ENCODE measurements around the gene CAMTA1. TPM values are rescaled to one million over a fixed set of nuclear protein-coding genes. Genes with fewer than 3 reads are reported as not detected.
"Not testable (repeated sequence)": the region's sequence is repeated elsewhere in the genome, so short reads cannot be mapped to it uniquely, and the experiment has no call there.

The CAMTA1 gene
- total RNA-seq, 2 donors from 2014 or later, result 76.6 to 85.8 TPM

DNA sequence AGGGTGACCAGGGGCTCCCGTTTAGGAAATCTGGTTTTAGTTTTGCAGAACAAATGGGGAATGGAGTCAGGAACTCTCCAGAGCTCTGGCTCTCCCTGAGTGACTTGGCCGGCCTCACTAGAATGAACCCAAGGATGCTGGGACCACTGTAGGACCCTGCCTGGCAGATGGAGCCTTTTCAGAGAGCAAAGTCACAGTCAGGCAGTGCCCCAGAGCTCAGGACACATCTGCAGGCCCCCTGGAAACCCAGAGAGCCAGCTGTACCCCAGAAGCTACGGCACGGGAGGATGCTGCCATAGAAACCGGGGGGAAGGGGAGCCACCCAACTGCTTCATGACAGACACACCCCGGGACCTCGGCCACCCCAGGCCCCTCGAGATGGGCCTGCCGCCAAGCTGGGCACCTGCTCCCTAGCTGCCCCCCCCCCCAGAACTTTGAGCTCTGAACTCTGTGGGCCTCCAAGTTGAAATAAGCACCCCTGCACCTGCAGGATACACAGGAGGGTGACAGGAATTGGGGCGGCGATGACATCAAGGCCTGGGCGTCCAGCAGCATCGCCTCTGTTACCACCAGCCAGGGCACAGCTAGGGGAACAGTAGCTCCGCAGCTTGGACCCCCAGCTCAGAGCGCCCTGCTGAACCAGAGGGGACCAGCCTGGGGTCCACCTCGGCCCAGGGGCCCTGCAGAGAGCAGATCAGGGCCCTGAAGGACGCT lies 894.1 kb downstream of the CAMTA1 start:
- ATAC-seq, result no peak
- intact Hi-C loops (cut with DNase I, micrococcal nuclease), result no loop called here
- DNase-seq, result no peak

DNA sequence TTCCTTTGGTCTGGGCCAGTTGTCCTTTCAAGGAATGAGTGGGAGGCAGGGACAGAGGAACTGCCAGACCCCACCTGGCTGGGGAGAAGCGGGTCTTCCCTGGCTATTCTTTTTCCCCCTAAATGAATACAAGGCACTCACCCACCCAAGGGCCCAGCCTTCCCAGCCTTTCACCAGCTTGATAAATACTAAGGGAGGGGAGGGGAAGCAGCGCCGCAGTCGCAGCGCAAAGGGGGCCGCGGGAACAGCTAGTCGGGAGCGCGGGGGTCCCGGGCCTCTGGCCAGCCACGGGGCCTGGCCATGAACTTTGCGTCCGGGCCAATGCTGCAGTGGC lies 894.6 kb downstream of the CAMTA1 start:
- DNase-seq (no peak), ATAC-seq (no peak)
- intact Hi-C loops (cut with DNase I, micrococcal nuclease), result no loop called here

DNA sequence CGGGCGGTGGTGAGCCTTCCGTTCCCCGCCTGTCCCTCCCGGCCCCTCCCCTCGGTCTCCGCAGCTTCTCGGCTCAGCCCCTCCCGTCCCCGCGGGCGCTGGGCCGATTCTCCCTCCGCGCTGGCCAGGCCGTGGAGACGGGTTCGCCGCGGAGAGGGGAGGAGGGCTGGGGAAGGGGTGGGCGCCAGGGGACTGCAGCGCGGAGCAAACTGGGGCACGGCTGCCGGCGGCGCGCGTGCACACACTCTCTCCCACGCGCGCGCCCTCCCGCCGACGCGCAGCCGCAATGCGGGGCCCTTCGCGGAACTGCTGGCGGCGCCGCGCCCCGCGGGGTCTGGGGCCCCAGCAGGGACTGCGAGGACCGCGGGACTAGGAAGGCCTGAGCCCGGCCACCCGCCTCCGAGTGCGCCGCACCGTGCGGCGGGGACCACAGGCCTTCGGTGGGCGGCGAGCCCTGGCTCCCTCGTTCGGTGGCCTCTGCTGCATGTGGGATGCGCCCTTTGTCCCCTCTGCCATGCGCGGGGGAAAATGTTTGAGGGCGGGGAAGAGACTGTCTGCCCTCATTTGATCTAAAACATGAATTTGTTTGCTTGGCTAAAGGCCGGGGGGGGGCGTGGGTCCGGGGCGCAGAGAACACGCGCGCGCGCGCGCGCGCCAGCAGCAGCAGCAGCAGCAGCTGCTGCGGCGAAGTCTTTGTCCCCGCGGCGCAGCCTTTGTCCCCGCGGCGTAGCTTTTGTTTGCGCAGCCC lies 895.1 kb downstream of the CAMTA1 start:
- DNase-seq (peak; percentile 42 to 66), ATAC-seq (peak; percentile 73)
- intact Hi-C loops (cut with DNase I, micrococcal nuclease), result no loop called here

DNA sequence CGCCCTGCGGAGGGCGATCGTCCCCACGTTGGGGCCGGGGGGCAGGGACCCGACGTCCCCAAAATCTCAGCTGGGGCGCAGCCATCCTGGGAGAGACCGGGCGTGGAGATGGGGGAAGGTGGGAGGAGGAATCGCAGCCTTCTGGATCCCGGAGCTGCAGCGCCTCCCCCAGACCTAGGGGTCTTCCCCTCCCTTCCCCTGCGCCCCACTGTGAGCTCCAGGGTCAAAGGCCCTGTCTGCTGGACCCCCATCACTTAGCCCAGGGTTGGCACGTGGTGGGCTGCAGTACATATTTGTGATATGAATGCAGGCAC lies 895.7 kb downstream of the CAMTA1 start:
- intact Hi-C loops (cut with DNase I, micrococcal nuclease), result no loop called here
- no peak for ATAC-seq
- DNase-seq, result no peak

DNA sequence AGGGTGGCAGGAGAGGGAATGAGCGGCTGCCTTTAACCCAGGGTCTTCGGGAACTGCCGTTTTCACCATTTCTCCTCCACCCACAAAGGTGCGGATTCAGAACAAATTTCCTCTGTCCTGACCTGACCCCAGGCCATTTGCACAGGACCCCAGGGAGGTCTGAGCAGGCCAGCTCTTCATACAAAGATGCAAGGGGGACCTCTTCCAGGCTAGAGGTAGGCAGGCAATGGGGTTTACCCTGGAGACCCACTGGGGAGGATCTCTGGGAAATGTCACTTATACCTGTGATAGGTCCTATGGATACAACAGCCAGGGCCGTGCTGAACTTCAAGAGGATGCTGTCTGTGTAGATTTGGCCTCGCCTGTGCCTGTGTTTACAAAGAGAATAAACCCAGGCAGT lies 896.1 kb downstream of the CAMTA1 start:
- DNase-seq (no peak), ATAC-seq (no peak)
- intact Hi-C loops (cut with DNase I, micrococcal nuclease), result no loop called here

DNA sequence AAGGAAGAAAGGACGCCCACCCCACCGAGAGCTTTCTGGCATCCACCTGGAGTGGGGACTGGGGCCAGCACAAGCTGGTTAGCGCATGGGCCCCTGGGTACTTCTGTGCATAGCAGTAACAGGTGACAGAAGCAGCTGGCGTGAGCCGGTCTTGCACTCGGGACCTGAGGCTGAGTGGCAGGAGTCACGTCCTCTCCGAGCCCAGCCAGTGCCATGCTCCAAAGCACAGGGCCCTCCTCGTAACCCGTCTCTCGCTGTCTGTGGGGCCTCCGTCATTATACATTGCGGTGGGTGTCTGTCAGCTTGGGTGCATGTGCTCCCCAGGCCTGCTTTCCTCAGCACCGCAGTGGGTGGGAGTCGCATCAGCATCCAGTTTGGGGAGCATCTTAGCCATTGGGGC lies 898.3 kb downstream of the CAMTA1 start:
- DNase-seq (no peak), ATAC-seq (no peak)
- intact Hi-C loops (cut with DNase I, micrococcal nuclease), result no loop called here

DNA sequence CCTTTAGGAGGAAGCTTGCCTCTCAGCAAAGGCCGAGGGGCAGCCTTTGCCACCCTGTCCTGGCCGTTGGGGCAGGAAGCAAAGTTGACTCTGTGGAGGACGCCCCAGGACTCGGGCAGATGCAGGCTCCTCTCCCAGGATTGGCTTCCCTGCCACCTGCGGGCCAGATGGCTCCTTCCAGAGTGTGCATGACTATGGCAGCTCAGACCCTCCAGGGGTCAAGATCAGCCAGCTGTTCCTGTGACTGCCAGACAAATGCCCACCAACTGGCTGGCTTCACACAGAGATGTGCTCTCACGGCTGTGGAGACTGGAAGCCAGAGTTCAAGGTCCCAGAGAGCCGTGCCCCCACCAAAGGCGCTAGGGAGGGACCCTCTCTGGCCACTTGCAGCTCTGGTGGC lies 898.9 kb downstream of the CAMTA1 start:
- intact Hi-C loops (cut with DNase I, micrococcal nuclease), result no loop called here
- ATAC-seq, result no peak
- DNase-seq, result no peak

DNA sequence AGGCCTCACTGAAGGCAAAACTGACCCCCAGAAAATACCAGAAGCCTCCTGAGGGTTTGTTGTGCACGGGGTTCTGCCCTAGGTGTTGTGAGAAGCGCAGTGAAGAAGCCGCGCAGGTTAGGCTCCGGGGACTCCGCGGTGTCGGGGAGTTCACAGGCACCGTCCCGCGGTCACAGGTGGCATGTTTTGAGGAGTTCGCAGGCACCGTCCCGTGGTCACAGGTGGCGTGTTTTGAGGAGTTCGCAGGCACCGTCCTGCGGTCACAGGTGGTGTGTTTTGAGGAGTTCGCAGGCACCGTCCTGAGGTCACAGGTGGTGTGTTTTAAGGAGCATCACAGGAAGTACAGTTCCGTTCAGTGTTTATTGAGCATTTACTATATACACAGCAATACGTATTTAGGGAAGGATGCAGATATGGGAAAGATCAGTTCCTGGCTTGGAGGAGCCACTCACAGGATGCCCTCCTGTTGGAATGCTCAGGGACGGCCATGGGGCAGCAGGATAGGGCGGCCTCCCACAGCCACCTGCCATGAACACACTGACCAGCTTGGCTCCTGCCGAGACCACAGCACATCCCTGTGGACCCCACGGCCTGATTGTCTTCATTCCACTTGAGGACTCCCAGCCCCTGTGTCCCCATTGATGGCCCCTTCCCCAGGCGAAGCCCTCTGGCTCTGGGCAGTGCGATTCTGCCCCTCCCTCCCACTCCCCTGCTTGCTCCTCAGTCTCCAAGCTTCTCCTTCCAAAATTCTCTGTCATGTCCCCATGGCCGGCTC lies 899.8 kb downstream of the CAMTA1 start:
- intact Hi-C loops (cut with DNase I, micrococcal nuclease), result no loop called here
- DNase-seq, result no peak
- no peak for ATAC-seq

DNA sequence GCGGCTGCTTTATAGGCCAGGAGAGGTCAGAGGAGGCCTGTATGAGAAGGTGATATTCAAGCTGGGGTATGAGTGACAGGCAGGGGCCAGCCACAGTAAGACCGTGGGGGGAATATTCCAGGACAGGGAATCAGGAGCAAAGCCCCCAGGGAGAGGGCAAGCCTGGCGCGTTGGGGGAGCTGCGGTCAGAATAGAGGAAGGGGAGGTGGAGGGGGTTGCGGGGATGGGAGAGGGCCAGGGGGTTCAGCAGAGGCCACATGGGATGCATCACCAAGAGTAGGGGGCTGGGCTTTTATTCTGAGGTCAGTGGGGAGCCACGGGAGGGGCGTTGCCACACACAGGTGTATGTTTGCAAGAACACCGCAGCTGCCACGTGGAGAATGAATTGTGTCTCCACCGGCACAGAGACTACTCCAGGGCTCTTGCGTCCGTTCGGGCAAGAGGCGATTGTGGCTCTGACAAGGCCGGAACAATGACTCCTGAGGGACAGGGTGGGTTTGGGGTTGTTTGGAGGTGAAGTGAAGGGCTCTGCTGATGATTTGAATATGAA lies 901.1 kb downstream of the CAMTA1 start:
- intact Hi-C loops (cut with DNase I, micrococcal nuclease), result no loop called here
- no peak for ATAC-seq
- no peak for DNase-seq

DNA sequence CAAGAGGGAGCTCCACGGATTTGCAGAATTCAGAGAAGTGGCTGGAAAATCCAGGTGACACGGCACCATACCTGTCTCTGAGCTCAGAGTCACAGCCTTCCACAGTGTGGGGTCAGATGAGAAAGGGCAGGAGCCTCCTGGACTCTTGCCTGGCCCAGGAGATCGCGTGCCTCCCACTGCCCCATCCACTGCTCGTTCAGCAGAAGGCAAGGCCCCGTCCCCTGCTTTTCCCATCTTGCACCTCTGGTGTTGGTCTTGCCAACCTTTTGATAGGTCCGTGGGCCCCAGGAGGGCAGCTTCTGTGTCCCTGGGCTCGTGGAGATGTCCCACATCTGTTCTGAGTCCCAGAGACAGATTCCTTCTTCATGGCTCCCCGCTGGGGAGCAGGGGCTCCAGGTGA lies 902.2 kb downstream of the CAMTA1 start:
- intact Hi-C loops (cut with DNase I, micrococcal nuclease), result no loop called here
- DNase-seq (no peak), ATAC-seq (no peak)

DNA sequence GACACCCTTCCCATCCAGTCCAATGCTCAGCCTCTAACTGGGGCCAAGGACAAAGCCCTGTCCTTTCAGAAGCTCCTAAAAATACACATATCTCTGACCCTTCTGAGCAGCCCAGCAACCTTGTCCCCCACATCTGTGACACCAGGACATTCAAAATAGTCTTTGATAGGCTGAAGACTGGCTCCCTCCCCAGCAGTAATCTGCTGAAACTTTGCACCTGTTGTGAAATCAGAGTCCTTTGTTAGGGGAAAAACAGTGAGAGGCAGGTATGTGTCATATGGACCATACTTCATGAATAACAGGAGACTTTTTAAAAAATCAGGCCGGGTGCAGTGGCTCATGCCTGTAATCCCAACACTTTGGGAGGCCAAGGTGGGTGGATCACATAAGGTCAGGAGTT lies 903.4 kb downstream of the CAMTA1 start:
- no peak for DNase-seq
- ATAC-seq, result no peak
- intact Hi-C loops (cut with DNase I, micrococcal nuclease), result no loop called here

DNA sequence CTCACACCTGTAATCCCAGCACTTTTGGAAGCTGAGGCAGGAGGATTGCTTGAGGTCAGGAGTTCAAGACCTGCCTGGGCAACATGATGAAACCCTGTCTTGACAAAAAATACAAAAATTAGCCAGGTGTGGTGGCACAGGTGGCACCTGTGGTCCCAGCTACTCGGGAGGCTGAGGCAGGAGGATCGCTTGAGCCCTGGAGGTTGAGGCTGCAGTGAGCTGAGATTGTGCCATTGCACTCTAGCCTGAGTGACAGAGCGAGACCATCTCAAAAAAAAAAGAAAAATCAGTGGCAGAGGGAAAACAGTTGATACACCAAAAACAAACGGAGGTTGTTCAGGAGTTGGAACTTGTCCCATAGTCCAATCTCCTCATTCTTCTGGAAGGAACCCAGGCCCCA lies 904.1 kb downstream of the CAMTA1 start:
- ATAC-seq; intact Hi-C loops (cut with DNase I, micrococcal nuclease); DNase-seq: not testable (repeated sequence)

DNA sequence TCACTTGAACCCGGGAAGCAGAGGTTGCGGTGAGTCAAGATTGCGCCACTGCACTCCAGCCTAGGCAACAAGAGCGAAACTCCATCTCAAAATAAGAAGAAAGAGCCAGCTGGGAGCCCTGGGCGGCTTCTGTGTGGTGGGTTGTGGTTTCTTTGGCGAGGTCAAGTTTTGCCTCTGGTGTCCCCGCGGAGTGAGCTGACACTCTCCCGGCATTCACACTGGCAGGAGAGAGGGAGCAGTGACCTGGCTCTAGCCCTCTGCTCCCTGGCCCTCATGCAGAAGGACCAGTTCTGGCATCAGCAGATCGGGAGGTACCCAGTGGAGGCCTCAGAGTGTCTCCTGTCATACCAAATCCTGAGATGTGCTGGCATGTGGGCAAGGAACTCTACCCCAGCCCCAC lies 904.8 kb downstream of the CAMTA1 start:
- DNase-seq (no peak), ATAC-seq (no peak)
- intact Hi-C loops (cut with DNase I, micrococcal nuclease), result no loop called here

DNA sequence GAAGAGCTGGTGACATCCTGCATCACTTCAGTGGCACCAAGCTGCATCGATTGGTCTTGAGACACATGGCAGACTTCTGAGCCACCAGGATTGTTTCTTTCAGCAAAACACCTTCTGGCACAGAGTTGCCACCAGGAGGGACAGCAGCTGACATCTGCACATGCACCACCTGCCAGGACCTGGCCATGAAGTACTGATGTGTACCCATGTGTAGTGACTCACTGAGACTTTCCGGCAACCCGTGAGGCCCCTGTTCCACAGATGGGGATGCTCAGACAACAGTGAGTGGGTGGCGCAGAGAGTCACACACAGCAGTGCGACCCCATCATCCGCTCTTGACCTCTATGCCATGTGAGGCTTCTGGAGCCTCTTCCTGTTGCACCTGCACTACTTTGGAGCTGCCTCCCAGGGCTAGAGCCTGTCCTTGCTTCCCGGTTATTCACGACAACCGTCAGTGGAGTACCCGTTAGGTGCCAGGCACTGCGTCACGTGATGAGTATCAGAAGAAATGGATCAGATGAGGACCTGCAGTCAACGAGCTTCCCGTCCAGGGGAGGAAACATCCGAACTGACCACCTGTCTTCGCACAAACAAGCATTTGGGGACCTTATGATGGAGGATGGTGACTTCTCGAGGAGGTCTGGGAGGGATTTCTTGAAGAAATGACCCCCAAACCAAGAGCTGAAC lies 905.4 kb downstream of the CAMTA1 start:
- DNase-seq (no peak), ATAC-seq (no peak)
- intact Hi-C loops (cut with DNase I, micrococcal nuclease), result no loop called here

DNA sequence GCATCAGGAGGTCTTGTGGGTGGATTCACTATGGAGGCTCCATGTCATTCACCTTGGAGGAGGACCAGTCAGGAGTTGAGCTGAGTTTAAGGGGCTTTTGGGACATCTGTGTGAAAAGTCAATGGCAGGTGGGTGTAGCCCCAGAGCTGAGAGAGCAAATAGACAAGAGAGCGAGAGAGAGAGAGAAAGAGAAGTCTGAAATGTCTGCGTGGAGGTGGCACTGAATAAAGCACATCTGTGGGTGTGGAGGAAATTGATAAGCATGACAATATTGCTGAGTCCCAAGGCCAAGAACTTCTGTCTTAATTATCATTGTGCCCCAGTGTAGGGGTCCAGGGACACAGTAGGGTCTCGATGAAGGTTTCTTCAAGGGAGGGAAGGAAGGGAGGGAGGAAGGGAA lies 906.3 kb downstream of the CAMTA1 start:
- ATAC-seq (no peak), DNase-seq (no peak)
- intact Hi-C loops (cut with DNase I, micrococcal nuclease), result no loop called here

DNA sequence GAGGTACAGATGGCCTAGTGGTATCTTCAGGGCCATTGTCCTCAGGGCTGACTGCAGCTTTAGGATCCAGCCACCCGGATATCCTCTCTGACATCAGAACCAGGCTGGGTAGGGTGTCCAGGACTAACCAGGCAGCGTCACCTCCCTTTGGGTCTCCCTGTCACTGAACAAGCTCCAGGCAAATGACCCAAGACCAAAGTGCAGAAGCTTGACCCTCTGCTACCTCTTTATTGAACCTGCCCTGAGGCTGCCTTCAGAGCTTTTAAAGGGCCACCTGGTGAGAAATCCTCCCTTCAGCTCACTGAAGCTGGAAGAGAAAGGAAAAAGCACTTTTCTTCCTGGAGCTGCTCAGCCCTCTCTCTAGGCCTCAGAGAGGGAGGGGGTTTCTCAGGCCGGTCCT lies 906.8 kb downstream of the CAMTA1 start:
- ATAC-seq (no peak), DNase-seq (no peak)
- intact Hi-C loops (cut with DNase I, micrococcal nuclease), result no loop called here

DNA sequence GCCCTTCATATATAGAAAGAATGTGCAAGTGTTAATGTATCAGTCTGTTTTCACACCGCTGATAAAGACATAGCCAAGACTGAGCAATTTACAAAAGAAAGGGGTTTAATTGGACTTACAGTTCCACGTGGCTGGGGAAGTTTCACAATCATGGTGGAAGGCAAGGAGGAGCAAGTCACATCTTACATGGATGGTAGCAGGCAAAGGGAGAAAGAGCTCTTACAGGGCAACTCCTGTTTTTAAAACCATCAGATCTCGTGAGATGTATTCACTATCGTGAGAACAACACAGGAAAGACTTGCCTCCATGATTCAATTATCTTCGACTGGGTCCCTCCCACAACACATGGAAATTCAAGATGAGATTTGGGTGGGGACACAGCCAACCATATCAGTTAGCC lies 907.8 kb downstream of the CAMTA1 start:
- ATAC-seq; intact Hi-C loops (cut with DNase I, micrococcal nuclease); DNase-seq: not testable (repeated sequence)

DNA sequence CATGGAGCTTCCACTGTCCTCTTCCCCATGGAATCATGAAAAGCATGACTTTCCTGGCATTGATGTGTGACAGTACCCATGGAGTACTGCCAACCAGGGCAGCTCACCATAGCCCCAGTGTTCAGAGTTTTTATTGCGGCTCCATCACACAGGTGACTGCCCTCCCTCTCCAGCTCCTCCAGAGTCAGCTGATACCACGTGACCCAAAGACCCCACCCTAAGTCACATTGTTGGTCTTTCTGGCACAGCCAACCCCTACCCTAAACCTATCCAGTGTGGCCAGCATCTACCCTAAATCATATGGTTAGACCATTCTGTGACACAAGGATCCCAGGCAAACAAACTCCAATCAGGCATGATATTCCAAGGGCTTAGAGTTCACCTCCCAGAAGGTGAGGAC lies 908.4 kb downstream of the CAMTA1 start:
- DNase-seq, result no peak
- ATAC-seq, result no peak
- intact Hi-C loops (cut with DNase I, micrococcal nuclease), result no loop called here
